T follicular helper cell (primary cell): ENCODE data around the gene CNEP1R1.

Source experiments
- DNase-seq: peaks from one replicate; pipeline ENCODE4 v3.0.0-alpha.2; 2020; ENCODE audit warnings: low read depth

CNEP1R1 gene

GRCh38 chr16:50065241-50065623 lies 40.2 kb downstream of the CNEP1R1 start:
- no peak for DNase-seq

DNA sequence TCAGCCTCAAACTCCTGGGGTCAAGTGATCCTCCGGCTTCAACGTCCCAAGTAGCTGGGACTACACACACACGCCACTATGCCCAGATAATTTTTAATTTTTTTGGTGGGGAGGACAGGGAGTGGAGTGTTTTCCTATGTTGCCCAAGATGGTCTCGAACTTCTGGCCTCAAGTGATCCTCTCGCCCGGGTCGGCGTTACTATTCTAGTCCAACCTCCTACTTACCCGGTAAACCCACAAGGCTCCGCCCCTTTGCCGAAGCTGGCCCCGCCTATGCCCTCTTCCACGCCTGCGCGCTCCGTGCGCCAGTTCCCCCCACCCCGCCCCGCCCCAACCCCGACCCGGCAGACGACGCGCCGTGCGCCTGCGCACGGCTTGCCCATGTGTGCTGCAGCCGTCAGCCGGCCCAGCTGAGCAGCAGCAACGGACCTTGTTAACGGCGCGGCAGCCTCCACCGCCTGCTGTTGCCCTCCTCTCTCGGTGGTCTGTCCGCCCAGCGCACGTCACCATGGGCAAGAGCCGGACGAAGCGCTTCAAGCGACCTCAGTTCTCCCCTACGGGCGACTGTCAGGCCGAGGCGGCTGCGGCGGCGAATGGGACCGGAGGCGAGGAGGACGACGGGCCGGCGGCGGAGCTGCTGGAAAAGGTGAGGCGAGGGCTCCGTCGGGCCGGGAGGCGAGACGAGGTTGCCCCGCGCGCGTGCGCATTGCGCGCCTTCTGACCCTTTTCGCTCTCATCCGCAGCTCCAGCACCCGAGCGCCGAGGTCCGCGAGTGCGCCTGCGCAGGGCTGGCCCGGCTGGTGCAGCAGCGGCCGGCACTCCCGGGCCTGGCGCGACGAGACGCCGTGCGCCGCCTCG lies 40.8 kb downstream of the CNEP1R1 start, which contains the start of gene HEATR3:
TSS of gene HEATR3 (plus strand) at position 347 of the 858 bp plus-strand sequence. CDS start at position 509, 162 bp downstream.
- DNase-seq = peak; percentile 88

- no peak for DNase-seq
Observed at GRCh38 chr16:50066482-50067289, 41.7 kb downstream of the CNEP1R1 start.

GRCh38 chr16:50067290-50067853 lies 42.3 kb downstream of the CNEP1R1 start:
- no peak for DNase-seq

DNA sequence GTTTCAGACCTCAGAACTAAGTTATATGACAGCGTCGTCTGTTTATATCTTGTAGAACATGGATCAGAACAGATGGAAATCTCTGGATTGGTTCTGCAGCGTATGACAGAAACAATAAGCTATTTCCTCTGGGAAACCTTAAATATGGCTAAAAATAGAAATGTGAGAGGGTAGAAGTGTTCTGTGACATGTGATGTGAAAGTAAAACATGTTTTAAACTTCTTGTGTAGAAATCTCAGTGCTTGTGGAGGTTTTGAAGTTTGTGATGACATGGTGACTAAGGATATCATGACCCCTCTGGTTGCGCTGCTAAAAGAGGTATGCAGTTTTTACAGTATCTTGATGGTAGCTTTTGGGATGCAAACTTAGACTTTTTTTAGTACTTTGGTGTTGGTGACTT lies 43.5 kb downstream of the CNEP1R1 start:
- no peak for DNase-seq

DNA sequence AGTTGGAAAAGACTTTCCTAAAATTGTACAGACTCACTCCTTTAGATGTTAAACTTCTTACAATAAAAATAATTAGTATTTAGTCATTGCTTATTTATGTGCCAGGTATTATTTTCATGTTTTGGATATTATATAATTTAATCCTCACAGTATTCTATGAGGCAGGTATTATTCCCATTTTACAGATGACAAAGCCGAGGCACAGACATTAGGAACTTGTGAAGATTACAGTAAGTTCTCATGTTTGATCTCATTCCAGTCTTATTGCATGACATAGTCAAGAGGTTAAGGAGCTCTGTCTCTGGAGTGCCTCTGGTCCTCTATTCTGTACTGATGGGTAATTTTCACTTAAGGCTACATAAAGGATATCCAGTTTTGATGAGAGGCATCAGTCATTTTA lies 44.0 kb downstream of the CNEP1R1 start:
- no peak for DNase-seq

DNA sequence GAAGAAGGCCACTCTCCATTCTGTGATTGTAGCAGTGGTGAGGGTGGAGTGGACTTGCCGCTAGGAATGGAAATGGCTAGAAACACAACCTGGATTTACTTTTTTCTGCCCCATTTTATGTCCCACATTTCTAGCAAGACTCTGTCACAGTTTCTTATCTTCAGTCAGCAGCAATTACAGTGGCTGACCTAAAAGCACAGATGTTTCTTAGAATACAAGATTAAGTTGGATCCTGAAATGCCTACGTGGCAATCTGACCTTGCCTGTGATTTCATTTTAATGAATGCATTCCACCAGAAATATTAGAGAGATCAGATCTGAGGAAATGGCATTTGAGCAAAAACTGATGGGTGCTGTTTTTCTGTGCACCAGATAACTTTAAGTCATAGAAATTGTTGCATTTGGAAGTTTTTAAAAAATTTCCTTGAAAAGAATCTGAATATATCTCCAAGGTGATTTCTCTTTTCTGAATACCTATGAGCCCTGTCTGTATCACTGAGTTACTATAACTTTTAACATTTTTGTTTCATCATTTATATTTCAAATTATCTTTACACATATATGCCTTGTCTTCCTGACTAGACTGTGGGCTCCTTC lies 46.1 kb downstream of the CNEP1R1 start:
- no peak for DNase-seq

DNA sequence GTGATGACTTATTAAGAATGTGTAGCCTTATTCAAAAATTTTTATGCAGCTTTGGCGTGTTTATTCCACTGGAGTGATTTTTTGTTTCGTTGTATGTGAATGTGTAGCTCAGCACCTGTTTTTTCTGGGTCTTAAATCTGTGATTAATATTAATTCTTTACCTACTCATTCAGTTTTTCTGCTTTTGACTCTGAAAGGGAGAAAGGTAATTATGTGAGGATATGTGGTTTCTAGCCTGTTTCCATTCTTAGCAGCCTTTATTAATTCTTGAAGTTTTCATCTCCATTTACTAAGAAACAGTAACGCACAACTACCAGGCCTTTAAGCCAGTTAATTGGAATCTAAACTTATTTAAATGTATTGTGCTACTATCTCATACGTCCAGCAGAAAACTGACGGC lies 47.7 kb downstream of the CNEP1R1 start:
- DNase-seq = no peak

DNA sequence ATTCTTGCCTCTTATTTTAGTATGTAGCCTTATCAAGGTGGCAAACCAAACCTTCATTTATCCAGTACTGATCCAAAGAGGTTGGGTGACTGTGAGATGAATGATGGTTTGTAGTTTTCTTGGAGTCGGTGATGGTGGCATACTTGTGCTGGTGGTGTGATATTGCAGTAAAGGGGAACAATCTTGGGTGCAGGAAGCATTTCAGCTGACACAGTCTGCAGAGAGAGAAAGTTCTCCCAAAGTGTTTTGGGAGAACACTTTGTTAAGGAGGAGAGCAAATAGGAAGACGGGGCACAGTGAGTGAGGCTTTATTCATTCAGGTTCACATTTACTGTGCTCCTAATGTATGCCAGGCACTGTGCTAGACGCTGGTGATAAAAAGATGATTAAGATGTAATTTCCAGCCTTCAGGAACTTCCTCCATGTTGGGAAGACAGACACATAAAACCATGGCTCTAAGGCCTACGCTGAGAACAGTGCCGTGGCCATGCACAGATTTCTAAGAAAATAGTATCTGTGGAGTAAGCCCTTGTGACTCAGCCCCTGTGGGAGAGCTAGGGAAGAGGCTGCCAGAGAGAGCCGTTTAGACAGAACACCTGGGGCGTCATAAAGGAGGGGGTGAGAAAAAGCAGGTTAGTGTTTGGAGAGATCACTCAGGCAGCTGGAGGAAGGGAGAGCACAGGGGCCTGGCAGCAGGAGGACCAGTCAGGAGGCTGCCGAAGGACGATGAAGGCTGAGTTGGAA lies 54.5 kb downstream of the CNEP1R1 start:
- DNase-seq = no peak

- no peak for DNase-seq
Observed at GRCh38 chr16:50081428-50082018, 56.5 kb downstream of the CNEP1R1 start.

DNA sequence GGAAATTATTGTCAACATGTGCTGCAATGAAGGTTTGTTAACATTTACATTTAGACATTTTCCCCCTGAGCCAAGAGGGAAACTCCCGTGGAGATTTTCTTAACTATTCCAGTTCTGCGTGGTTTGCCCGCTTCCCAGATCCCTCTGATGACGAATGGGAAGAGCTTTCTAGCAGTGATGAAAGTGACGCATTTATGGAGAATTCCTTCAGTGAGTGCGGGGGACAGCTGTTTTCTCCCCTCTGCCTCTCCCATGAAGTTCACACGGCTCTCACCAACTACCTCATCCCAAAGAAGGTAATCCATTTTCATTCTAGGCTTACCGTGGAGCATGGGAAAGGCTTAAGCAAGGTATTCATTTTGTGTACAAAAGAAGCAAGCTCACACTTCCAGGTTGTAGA lies 59.0 kb downstream of the CNEP1R1 start:
- no peak for DNase-seq

DNA sequence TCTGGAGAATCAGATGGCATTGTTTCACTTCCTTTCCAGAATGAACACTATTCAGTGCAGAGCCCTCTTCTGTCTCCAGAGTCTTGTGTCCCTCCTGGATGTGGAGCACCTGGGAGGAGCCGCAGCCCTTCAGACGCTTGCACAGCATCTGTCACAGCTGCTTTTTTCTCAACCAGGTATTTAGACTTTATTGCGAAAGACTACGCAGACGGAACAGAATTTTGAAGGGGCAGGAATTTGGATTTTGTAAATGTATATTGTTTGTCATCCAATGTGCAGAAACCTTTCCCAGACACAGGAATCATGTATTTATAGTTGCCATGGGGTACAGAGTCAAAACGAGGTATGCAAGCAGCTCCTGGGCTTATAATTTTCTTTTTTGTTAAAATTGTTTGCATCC lies 61.2 kb downstream of the CNEP1R1 start:
- no peak for DNase-seq
